B cell (primary cell): ENCODE data around the gene ETS1.

Experiments
- EZH2 ChIP-seq: IDR thresholded peaks from 2 replicates; pipeline ENCODE4 v1.6.1; 2012; ENCODE audit warnings: borderline replicate concordance, low read depth, mild to moderate bottlenecking, moderate library complexity, low read length; ENCODE audit not compliant: insufficient read depth, poor library complexity, severe bottlenecking
- TF ChIP-seq, protein P1 (sequence below): fragments of 200-600 bp; IDR thresholded peaks from one replicate; pipeline ENCODE4 v1.8.0; 2022; ENCODE audit warnings: antibody characterized with exemption, mild to moderate bottlenecking

- TF ChIP-seq EZH2: no peak
- TF ChIP-seq, protein P1, sequence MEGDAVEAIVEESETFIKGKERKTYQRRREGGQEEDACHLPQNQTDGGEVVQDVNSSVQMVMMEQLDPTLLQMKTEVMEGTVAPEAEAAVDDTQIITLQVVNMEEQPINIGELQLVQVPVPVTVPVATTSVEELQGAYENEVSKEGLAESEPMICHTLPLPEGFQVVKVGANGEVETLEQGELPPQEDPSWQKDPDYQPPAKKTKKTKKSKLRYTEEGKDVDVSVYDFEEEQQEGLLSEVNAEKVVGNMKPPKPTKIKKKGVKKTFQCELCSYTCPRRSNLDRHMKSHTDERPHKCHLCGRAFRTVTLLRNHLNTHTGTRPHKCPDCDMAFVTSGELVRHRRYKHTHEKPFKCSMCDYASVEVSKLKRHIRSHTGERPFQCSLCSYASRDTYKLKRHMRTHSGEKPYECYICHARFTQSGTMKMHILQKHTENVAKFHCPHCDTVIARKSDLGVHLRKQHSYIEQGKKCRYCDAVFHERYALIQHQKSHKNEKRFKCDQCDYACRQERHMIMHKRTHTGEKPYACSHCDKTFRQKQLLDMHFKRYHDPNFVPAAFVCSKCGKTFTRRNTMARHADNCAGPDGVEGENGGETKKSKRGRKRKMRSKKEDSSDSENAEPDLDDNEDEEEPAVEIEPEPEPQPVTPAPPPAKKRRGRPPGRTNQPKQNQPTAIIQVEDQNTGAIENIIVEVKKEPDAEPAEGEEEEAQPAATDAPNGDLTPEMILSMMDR: no peak
These were observed 23.3 kb downstream of the ETS1 start for GRCh38 chr11:128563942-128564641.
